ENCODE results near the gene DUOXA2.
"Not testable (repeated sequence)": the region's sequence is repeated elsewhere in the genome, so short reads cannot be mapped to it uniquely, and the experiment has no call there.

DUOXA2 gene

DNA sequence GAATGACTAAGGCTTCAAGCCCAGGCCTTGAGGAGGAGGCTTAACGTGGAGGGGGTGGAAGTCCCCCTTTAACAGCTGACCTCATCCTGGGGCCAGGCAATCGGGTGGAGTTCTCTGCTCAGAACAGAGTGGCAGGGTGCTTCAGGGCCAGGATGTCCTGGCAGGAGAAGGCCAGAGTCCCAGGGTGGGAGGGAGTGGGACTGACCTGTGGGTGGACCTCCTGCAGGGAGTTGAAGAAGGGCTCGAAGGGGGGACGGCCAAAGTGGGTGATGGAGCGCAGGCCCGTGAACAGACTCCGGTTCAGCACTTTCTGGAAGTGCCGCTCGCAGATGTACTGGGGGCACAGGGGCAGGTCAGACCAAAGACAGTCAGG is 19.8 kb upstream of the DUOXA2 start:
- DNase-seq (ENCODE audit: low read depth in 2 of 3, low spot score in 2 of 3): no peak

DNA sequence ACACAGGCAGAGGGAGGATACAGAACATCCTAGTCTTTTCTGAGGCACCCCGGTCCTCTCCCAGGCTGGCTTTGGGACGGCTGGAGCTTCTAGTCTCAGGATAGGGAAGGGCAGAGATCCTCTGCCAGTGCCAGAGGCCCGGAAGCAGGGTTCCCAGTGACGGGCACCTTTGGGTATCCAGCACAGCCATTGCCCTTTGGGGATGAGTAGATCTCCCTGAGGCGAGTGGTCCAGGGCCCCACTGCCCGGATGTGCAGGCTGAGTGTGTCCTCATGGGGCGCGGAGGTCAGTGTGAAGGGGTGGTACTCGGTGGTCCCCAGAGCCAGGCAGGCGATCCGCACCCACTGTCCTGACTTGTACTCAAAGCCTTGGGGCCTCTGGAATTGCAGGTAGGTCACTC is 18.5 kb upstream of the DUOXA2 start:
- no peak for DNase-seq (ENCODE audit: low read depth in 2 of 3, low spot score in 2 of 3)

DNA sequence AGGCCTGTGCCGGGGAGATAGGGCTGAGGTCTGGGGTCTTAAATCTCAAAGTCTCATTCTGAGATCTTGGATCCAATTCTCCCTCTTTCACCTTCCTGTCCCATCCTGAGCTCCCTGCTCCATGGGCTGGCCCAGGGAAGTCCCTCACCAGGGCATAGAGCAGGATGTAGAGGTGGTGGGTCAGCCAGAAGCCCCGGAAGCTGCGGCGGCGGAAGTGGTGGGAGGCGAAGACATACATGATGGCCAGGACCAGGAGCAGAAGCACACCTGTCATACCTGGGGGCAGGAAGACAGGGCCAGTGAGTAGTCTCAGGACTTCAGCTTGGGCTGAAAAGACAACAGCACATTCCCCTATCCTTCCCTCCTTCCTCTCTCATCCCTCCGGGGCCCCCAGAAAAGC is 16.7 kb upstream of the DUOXA2 start:
- DNase-seq (ENCODE audit: low read depth in 2 of 3, low spot score in 2 of 3): no peak

DNA sequence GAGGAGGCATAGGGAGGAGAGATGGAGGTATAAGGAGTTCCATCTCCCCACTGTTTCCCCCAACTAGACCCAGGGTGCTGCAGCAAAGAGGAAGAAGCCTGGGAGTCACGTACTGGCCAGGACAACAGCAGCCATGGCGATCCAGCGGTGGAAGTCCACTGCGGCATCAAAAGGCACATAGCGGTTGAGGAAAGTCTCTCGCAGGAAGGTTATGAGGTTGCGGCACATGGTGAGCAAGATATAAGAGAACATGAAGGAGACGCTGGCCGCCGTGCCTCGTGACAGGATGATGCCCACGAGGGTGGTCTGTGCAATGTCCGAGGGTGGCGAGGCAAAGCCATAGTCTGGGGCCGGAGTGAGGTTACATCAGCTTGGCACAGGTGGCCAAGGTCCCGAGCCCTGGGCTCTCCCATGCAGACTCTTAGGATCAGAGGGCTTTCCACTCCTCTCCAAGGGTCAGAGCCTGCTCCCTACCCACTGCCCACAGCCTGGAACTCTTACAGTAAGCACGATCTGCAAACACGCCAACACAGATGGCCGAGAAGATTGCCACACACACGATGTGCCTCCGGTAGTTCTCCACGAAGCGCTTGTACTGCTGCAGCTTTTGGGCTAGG is 14.5 kb upstream of the DUOXA2 start:
- no peak for DNase-seq (ENCODE audit: low read depth in 2 of 3, low spot score in 2 of 3)

DNA sequence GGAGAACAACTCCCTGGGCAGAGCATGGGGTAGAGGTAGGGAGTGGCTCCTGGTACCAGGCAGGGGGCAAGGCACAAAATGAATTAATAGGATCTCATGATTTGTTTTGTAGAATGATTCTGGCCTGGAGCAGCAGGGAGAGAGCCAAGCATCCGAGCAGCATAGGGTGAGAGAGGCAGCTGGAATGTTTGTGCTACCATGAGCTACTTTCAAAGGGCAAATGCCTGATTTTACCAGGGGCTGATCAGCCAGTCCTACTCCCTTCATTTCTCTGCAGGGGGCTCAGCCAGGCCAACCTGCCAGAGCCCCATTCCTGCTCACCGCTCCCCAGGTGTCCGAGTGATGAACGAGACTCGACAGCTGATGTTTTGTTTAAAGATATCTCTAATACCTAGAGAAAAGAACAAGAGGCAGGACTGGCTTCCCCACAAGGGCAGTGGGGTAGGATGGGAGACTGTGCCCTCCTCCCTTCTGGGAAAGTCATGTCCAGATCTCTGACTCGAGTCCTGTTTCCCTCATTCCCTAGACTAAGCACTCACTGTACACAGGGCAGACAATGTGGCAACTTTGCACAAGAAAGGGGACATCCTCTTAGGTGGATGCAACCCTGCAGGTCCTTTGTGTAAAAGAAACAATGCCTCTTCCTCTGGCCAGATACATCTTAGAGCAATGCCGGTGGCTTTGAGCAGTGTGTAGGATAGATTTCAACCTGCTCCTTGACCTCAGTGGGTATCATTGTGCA is 13.1 kb upstream of the DUOXA2 start:
- DNase-seq (ENCODE audit: low read depth in 2 of 3, low spot score in 2 of 3): no peak

DNA sequence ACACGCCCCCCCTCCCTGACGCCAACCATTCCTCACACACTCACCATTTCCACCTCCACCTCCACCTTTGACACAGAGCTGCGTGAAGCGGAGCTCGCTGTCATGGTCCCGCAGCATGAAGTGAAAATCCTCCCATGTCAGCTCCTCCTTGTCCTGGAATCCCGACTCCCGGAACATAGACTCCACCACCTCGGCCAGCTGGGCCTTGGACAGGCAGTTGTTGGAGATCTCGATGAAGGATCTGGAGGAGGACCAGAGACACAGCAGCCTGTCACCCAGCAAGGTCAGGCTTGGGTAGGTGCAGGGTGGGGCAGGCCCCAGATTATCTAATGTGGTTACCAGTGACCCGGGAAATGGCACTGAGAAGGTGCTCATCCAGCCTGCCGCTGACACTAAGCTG is 12.4 kb upstream of the DUOXA2 start:
- DNase-seq (ENCODE audit: low read depth in 2 of 3, low spot score in 2 of 3): no peak

DNA sequence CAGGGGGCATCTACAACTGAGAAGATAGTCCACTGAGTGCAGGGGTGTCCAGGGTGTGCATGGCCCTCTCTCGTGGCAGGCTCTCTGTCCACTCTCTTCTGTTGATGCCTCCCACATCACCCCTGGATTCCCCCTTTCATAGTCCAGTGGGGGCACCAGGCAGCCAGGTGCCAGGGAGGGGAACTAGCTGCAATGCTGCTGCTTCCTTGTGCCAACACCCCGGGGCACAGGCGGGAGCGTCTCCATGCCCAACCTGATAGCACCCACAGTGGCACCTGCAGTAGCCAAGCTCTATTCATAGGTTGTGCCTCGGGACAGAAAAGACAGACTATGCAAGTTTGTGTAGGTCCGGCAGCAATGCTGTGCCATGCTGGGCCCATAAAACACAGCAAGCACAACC is 11.9 kb upstream of the DUOXA2 start:
- no peak for DNase-seq (ENCODE audit: low read depth in 2 of 3, low spot score in 2 of 3)

DNA sequence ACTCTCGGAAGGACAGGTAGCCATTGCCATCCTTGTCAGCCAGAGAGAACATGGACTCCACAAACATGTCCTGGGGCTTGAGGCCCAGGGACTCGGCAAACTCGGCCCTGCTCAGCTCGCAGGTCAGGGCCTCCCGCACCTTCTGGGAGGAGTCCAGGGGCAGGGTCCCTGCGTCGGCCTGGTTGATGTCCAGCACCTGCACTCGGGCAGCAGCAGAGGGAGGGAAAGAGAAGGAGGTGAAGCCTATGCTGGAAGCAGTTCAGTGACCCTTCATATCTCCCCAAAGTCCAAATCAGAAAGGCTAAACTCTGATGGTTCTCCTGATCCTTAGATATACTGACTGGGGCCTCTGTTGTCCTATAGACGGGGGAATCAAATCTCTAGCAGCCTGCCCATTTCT is 10.0 kb upstream of the DUOXA2 start:
- DNase-seq (ENCODE audit: low read depth in 2 of 3, low spot score in 2 of 3): not testable (repeated sequence)

DNA sequence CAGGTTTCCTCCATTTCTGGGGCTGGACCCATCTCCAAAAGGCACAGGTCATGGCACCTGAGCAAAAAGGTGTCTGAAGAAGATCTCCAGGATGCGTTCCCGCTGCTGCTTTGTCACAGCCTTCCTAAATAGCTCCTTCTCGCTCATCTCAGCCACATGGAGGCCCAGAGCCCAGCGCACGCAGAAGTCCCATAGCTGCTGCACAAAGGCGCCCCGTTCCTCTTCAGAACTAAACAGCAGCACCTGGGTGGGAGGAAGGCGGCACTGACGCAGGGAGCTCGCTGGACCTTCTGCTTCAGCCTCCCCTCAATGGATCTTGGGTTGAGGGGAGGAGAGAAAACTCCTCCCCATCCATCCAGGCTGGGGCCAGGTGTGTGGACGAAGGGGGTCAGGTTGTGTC is 8.5 kb upstream of the DUOXA2 start:
- DNase-seq (ENCODE audit: low read depth in 2 of 3, low spot score in 2 of 3): no peak

DNA sequence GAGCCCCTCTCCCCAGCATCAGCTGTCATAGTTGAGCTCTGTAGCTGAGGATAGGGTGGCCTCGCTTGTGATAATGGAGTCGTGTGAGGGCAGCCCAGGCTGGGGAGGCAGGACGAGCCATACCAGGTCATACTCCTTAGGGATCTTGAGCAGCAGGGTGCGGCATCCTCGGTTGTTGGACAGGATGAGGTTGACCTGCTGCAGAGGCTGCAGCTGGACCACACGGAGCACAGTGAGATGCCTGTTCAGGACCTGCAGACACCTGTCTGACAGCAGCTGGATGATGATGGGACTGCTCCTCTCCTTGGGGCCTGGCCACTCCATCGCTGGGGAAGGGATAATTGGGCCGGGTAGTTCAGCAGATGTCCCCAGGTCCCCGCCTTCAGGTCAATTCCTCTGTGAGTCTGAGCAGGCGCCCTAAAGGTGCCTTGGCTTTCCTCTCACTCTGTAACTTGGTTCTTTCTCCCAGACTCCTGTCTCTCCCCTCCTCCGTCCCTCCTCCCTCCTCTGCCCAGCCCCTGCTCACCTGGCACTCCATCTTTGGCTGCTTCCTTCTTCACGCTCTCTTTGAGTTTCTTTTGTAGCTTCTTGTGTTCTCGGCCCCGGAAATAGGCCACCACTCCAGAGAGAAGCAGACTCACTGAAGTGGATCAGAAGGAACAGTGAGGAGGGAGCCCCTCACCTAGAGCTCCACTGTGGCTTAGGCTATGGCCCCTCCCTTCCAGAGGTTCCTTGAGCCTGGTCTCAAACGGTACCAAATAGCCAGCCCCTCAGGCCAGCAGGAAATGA is 7.9 kb upstream of the DUOXA2 start:
- DNase-seq (ENCODE audit: low read depth in 2 of 3, low spot score in 2 of 3): no peak

DNA sequence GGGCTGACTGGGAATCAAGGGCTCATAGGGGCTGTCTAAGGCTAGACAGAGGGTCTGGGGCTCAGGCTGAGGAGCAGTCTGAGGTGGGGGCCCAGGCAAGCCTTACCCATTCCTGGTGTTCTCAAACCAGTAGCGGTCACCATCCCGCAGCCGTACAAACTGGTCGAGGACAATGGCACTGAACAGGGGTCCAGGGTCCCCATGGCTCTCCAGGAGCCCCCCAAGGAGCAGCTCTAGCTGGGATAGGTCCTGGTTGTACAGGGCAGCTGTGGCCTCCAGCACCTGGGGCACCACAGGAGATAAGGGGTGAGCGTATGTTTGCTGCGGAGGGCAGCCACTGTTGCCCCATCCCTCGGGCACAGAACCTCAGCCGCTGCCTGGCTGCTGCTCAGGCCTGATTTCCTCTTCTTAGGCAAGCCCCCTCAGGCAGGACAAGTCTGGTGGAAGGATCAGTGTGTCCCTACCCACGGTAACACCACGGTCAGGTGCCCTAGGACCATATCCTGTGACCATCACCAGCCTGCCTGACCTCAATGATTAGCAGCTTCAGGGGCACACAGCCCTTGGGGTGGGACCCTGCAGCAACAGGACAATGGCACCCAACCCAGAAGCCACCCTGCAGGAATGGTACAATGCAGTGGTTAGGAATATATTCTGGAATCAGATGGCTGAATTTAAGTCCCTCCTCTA is 6.0 kb upstream of the DUOXA2 start:
- DNase-seq (ENCODE audit: low read depth in 2 of 3, low spot score in 2 of 3): no peak

DNA sequence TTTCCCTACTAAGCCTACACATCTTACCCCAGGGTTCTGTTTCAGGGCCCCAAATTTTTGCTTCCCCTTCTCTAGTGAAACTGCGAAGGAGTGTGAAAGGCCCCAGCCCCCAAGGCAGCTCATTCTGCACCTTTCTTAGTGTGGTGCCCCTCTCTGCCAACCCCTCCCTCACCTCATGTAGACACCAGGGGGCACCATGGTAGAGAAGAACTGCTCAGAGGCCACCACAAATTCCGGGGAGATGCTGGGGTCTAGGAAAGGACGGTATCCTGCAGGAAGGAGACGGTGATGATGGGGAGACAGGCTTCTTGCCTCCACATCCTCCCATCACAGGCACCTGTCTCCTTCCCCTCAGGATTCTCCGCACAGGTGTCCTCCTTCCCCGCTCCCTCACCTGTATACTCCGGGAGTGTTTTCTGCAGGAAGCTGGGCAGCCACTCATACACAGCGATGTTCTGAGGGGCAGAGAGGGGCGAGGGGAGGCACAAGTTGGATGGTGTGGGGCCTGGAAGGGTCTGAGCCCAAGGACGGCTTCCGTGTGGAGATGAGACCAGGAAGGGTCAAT is 3.8 kb upstream of the DUOXA2 start:
- DNase-seq (ENCODE audit: low read depth in 2 of 3, low spot score in 2 of 3): no peak

DNA sequence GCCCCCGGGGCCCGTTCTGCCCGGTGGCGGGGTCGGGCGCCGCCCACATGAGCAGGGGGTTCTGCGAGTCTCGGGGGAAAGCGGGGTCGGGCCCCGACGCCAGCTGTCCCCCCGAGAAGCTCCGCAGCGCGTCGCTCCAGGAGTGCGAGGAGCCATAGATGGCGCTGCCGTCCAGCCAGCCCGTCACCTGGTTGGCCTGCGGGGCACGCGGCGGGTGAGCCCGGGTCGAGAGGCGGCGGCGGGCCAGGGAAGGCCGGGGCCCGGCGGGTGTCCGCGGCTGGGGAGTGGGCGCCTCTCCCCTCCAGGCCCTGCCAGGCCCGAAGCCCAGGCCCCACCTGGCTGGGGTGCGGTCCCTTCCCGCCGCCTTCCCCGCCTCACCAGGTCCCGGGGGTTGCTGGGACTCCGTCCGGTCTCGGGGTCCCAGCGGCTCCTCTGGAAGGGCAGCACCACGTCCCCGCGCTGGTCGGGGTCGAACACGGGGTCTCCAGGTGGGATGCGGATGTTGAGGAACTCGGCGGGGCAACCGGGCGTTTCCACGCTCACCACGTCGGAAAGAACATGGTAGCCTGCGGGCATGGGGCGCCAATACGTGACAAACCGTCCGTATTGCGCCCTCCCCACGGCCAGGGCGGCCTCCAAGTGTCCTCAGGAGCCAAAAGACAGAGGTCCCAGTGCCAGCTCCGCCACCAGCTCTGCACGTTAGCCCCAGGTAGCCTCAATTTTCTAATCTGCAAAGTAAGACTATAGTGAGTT is 2.6 kb upstream of the DUOXA2 start:
- DNase-seq (ENCODE audit: low read depth in 2 of 3, low spot score in 2 of 3): no peak

DNA sequence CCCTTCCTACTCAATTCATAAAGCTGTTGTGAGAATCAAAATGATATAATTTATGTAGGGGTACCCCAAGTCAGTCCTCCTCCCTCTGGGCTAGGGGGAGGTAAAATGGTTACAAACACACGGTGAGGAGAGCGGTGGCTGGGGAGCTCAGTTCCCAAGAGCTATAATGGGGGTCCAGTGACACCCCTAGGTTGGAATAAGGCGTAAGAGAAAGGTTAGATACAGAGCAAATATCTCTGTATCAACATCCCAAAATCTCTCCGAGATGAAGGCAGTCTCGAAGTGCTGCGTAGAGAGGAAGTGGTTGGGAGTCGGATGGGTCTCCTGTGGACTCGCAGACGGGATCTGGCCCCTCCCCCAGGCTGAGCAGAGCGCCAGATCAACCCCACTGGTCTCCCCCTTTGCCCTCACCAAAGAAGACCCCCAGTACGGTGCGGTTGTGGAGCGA is 2.0 kb upstream of the DUOXA2 start:
- no peak for DNase-seq (ENCODE audit: low read depth in 2 of 3, low spot score in 2 of 3)

DNA sequence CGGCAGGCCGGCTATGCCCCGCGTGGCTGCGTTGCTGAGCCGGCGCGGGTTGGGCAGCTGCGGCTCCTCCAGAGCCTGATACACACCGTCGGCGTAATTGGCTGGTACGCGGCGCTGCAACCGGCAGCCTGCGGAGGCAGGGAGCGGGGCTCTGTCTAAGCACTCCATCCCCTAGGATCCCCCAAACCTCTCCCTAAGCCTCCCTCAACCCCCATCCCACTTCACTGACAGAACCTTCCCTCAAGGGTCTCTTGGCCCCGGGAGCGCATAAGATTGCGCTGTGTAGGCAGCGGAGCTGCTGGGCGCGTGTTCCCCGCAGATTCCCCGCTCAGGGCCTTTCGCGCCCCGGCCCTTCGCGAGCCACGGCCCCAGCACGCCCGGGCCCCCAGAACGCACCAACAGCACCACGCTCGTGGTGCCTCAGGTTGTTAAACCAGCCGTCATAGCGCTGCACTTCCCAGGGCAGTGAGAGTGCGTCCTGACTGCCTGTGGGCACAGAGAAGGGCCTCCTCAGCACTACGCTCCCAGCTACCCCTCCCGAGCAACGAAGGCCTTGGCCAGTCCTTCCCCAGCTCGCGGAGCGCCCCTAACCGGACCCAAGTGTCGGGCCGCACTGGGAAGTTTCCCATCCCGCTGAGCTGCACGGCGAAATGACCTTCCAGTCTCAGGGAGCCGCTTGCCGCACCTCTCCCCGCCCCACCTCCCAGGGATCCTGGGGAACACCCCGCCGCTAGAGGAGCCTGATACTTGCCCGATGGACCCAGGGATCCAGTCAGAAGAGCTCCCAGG is 1.3 kb upstream of the DUOXA2 start:
- DNase-seq (ENCODE audit: low read depth in 2 of 3, low spot score in 2 of 3): no peak

DNA sequence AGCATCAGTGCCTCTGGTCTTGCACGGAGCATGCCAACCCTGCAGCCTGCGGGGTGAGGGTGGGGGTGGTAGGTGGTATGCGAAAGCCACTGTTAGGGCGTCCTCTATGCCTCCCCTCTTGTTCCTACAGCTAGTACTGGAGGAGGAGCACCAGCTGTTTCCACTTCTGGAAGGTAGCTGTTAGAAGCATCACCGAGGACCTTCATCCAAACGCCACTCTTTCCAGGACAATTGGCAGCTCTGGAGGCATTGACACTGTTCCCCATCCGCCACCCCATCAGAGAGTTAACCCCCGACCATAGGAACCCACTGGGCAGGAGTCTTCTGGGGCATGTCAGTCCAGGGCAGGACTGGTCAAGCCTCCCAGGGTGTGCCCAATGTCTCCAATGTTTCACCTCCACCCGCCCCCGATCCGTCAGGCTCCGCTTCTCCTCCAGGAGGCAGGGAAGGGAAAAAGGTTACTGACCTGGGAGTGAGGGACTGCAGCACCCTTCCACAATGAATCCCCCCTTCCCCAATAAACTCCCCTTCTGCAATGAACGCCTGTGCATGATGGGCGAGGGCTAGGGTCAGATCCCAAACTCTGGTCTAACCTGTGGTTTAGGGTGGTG is 641 bp upstream of the DUOXA2 start:
- no peak for DNase-seq (ENCODE audit: low read depth in 2 of 3, low spot score in 2 of 3)

DNA sequence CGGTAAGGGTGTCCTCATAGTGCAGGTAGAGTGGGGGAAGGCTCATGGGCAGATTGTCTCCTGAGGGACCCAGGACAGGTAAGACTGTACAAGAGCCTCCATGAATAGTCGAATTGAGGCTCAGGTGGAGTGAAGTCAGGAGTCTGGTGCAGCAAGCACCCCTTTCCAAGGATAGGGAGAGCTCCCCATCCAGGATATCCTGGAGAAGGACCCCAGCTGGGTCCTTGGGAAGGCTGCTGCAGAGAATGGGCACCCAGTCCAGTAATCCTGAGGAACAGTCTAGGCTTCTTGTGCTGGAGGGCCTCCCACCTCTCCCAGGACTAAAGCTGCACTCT is 592 bp downstream of the DUOXA2 start:
- no peak for DNase-seq (ENCODE audit: low read depth in 2 of 3, low spot score in 2 of 3)

DNA sequence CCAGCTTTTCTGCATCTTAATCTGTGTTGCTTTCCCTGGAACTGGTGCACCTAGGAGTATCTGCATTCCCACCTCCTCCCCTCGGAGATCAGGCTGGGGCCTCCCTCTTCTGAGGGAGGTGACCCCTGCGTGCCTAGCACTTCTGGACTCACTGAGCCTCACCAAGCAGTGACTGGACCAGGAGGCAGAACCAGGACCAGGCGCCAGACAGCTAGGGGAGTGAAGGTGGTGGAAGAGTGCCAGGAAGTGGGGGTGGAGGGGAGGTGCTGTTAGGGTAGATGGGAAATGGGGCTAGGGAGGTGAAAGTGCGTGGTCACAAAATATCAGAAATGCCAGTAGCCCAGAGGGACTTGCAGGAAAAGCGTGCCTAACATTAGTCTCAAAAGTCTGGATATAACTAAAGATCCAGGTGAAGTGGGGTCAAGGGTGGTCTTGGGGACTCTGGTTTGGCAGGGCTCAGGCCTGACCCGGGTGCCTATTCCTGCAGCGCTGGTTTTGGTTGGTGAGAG is 1.2 kb downstream of the DUOXA2 start:
- DNase-seq (ENCODE audit: low read depth in 2 of 3, low spot score in 2 of 3): no peak

DNA sequence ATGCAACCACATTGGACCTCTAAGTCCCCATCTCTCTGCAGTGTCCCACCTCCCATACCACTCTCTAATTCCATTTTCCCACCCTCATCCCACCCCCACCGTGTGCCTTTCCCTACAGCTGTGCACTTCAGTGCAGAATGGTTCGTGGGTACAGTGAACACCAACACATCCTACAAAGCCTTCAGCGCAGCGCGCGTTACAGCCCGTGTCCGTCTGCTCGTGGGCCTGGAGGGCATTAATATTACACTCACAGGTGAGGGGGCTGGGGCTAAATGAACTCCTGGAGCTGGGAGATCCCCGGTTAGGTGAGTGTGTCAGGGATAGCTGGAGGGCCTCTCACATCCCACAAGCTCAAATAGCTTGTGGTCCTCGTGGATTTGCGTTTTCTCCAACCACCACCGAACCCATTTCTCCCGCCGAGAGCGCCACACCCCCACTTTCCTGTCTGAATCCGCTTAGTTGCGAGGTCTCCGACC is 1.9 kb downstream of the DUOXA2 start:
- no peak for DNase-seq (ENCODE audit: low read depth in 2 of 3, low spot score in 2 of 3)

Data from activated CD8-positive, alpha-beta memory T cell treated with anti-CD3 and anti-CD28 coated beads for 48 hours (primary cell).